K562 (cell line): ENCODE data around the gene IFRD1. TPM values are rescaled to one million over a fixed set of nuclear protein-coding genes. Genes with fewer than 3 reads are reported as not detected.
A peak's percentile ranks its signal among the peaks of the same experiment; 100 is the strongest.

Experiments
- BDP1 ChIP-seq: IDR thresholded peaks from 3 replicates; pipeline ENCODE4 v1.6.1; 2011; ENCODE audit not compliant: insufficient read length, insufficient read depth
- KLF1 ChIP-seq: fragments of 450-650 bp; IDR thresholded peaks from 2 replicates; pipeline ENCODE4 v1.6.1; 2016; ENCODE audit warnings: missing genetic modification characterization, missing compliant biosample characterization
- LEF1 ChIP-seq: fragments of 450-650 bp; IDR thresholded peaks from 2 replicates; pipeline ENCODE4 v1.6.1; 2016; ENCODE audit warnings: mild to moderate bottlenecking
- NBN ChIP-seq: fragments of 450-650 bp; IDR thresholded peaks from 2 replicates; pipeline ENCODE4 v1.6.1; 2016; ENCODE audit warnings: low read depth, mild to moderate bottlenecking
- PTRF ChIP-seq: fragments of 450-650 bp; IDR thresholded peaks from 2 replicates; pipeline ENCODE4 v1.6.1; 2016; ENCODE audit warnings: mild to moderate bottlenecking, missing genetic modification characterization, missing compliant biosample characterization
- SMAD3 ChIP-seq: fragments of 450-650 bp; formaldehyde crosslinking; conservative IDR thresholded peaks from 2 replicates; pipeline ENCODE4 v1.4.0; 2020; ENCODE audit warnings: mild to moderate bottlenecking
- SMARCB1 ChIP-seq: IDR thresholded peaks from 2 replicates; pipeline ENCODE4 v1.6.1; 2011; ENCODE audit warnings: improper control_type of control experiment, low read depth; ENCODE audit not compliant: insufficient read length
- SP2 ChIP-seq: IDR thresholded peaks from 2 replicates; pipeline ENCODE4 v1.6.1; 2011; ENCODE audit warnings: mild to moderate bottlenecking, low read depth, low read length, moderate library complexity; ENCODE audit not compliant: poor library complexity, severe bottlenecking; ENCODE audit errors: extremely low read depth
- SRSF3 ChIP-seq: fragments of 200-400 bp; formaldehyde crosslinking; IDR thresholded peaks from 2 replicates; pipeline ENCODE4 v1.6.1; 2016; ENCODE audit warnings: mild to moderate bottlenecking, low read length, moderate library complexity; ENCODE audit not compliant: insufficient read depth
- TAF9B ChIP-seq: fragments of 450-650 bp; IDR thresholded peaks from 2 replicates; pipeline ENCODE4 v1.6.1; 2018; ENCODE audit warnings: mild to moderate bottlenecking; ENCODE audit not compliant: partially characterized antibody
- ZNF707 ChIP-seq: fragments of 250-450 bp; sonication (Bioruptor Pico); conservative IDR thresholded peaks from 2 replicates; pipeline ENCODE4 v1.8.0; 2022; ENCODE audit warnings: inconsistent platforms, mild to moderate bottlenecking, moderate library complexity
- ZSCAN29 ChIP-seq: fragments of 450-650 bp; IDR thresholded peaks from 2 replicates; pipeline ENCODE4 v1.6.1; 2017
- polyA plus RNA-seq, 8 experiments: library from polyadenylated mRNA; depleted of rRNA in 4 of 8; stranded (reverse) in 5 of 8; unstranded in 3 of 8; fragments of >200 nt; fragmentation: Nextera tagmentation in 2 of 8; fragmentation: Illumina TruSeq in 1 of 8; extraction: Ambion mirVana in 2 of 8; extraction: Trizol in 1 of 8; gene quantifications; 2 replicates each; pipeline versions ENCODE4 v1.2.1 to v1.2.3, GENCODE V29; 2011 to 2014; ENCODE audit warnings: inconsistent platforms in 1 of 8, missing spikeins in 1 of 8
- total RNA-seq, 7 experiments: library from RNA; depleted of rRNA in 6 of 7; stranded (reverse); fragments of >200 nt in 6 of 7; fragmentation: Illumina TruSeq in 2 of 7; extraction: Trizol in 2 of 7; gene quantifications; 2 replicates each; pipeline versions ENCODE4 v1.2.1 to v1.2.3, GENCODE V29; 2011 to 2021; ENCODE audit warnings: low replicate concordance in 1 of 7
- TF ChIP-seq, protein P1 (sequence below): fragments of 250-450 bp; sonication (Bioruptor Pico); IDR thresholded peaks from 2 replicates; pipeline ENCODE4 v1.4.0; 2020; ENCODE audit warnings: mild to moderate bottlenecking
- TF ChIP-seq, protein P2 (sequence below): fragments of 250-450 bp; sonication (Bioruptor Pico); IDR thresholded peaks from 2 replicates; pipeline ENCODE4 v1.8.0; 2022; ENCODE audit warnings: inconsistent platforms
- TF ChIP-seq, protein P3 (sequence below): sonication (generic); formaldehyde crosslinking; IDR thresholded peaks from 2 replicates; pipeline ENCODE4 v1.8.1; 2023; ENCODE audit warnings: mild to moderate bottlenecking, missing genetic modification reagents
- TF ChIP-seq, protein P4 (sequence below): fragments of 450-650 bp; IDR thresholded peaks from 2 replicates; pipeline ENCODE4 v1.7.1; 2018; ENCODE audit warnings: mild to moderate bottlenecking, low read depth; ENCODE audit not compliant: partially characterized antibody
- TF ChIP-seq, protein P5 (sequence below), 2 experiments: IDR thresholded peaks; 2 replicates each; pipeline ENCODE4 v1.6.1; 2011; ENCODE audit warnings: borderline replicate concordance in 1 of 2, control low read depth in 1 of 2, low read depth in 1 of 2, low read length in 1 of 2, mild to moderate bottlenecking in 1 of 2, mixed read lengths in 1 of 2, moderate library complexity in 1 of 2; ENCODE audit not compliant: insufficient read depth in 1 of 2, insufficient read length in 1 of 2, poor library complexity in 1 of 2, severe bottlenecking in 1 of 2; ENCODE audit errors: extremely low read depth in 1 of 2
- TF ChIP-seq, protein P6 (sequence below): fragments of 250-450 bp; sonication (Bioruptor Pico); IDR thresholded peaks from 2 replicates; pipeline ENCODE4 v1.8.0; 2021; ENCODE audit warnings: moderate library complexity, mild to moderate bottlenecking, inconsistent platforms

Gene IFRD1
- total and polyA plus RNA-seq, 9 of the 15 experiments (the other 6 are each of a cell fraction or from before 2014, with no cell fraction given): 27.6 to 81.8 (median 68.1) TPM

DNA sequence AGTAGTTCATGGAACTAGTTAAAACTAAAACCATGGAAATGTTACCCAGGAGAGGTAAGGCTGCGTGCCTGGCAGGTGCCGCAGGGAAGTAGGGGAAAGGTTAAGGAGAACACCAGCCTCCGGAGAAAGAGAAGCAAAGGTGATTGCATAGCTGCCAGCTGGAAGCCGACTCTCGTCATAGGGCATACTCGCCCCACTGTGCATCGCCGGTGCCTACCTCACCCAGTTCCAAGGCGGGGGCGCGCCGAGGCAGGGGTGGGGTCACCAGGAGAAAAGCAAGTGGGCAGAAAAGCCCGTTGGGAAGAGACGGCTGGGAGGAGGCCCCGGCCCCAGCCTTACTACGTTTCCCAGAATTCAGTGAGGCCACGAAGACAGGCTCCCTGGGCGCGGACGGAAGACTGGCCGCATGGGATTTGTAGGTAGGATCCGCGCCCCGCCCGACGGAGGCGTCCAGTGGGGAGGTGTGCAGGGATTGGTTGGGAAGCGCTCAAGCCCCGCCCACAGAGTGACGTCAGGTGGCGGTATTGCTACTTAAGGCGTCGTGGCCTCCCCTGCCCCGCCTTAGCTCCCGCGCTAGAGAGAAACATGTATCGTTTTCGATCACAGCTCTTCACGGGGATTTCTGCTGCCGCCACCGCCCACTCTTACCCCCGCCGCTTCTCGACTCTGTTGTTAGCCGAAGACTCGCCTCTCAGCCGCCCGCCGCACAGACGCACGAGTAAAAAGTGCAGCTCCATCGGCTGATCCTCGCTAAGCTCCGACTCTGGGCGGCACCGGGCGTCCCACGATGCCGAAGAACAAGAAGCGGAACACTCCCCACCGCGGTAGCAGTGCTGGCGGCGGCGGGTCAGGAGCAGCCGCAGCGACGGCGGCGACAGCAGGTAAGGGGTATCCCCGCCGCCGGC is at the start of gene IFRD1 (continued):
- TF ChIP-seq, protein P1, sequence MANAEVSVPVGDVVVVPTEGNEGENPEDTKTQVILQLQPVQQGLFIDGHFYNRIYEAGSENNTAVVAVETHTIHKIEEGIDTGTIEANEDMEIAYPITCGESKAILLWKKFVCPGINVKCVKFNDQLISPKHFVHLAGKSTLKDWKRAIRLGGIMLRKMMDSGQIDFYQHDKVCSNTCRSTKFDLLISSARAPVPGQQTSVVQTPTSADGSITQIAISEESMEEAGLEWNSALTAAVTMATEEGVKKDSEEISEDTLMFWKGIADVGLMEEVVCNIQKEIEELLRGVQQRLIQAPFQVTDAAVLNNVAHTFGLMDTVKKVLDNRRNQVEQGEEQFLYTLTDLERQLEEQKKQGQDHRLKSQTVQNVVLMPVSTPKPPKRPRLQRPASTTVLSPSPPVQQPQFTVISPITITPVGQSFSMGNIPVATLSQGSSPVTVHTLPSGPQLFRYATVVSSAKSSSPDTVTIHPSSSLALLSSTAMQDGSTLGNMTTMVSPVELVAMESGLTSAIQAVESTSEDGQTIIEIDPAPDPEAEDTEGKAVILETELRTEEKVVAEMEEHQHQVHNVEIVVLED (CRISPR knock-in tag): no peak
- TF ChIP-seq ZNF707 (no peak), SMARCB1 (no peak), PTRF (tag) (no peak), BDP1 (no peak), KLF1 (peak; percentile 80; the same call in 1 of the 2 replicates), LEF1 (no peak; the same call in 1 of the 2 replicates), SRSF3 (peak; percentile 50; the same call in 1 of the 2 replicates), TAF9B (peak; percentile 77), ZSCAN29 (no peak), NBN (peak; percentile 84), SP2 (peak; percentile 25), SMAD3 (CRISPR knock-in tag) (0 out of 2 replicates have a peak, but pooled peaks have one; percentile 32)
- TF ChIP-seq, protein P2, sequence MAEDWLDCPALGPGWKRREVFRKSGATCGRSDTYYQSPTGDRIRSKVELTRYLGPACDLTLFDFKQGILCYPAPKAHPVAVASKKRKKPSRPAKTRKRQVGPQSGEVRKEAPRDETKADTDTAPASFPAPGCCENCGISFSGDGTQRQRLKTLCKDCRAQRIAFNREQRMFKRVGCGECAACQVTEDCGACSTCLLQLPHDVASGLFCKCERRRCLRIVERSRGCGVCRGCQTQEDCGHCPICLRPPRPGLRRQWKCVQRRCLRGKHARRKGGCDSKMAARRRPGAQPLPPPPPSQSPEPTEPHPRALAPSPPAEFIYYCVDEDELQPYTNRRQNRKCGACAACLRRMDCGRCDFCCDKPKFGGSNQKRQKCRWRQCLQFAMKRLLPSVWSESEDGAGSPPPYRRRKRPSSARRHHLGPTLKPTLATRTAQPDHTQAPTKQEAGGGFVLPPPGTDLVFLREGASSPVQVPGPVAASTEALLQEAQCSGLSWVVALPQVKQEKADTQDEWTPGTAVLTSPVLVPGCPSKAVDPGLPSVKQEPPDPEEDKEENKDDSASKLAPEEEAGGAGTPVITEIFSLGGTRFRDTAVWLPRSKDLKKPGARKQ (CRISPR knock-in tag): no peak
- TF ChIP-seq, protein P3, sequence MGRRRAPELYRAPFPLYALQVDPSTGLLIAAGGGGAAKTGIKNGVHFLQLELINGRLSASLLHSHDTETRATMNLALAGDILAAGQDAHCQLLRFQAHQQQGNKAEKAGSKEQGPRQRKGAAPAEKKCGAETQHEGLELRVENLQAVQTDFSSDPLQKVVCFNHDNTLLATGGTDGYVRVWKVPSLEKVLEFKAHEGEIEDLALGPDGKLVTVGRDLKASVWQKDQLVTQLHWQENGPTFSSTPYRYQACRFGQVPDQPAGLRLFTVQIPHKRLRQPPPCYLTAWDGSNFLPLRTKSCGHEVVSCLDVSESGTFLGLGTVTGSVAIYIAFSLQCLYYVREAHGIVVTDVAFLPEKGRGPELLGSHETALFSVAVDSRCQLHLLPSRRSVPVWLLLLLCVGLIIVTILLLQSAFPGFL (CRISPR knock-in tag): no peak
- TF ChIP-seq, protein P4, sequence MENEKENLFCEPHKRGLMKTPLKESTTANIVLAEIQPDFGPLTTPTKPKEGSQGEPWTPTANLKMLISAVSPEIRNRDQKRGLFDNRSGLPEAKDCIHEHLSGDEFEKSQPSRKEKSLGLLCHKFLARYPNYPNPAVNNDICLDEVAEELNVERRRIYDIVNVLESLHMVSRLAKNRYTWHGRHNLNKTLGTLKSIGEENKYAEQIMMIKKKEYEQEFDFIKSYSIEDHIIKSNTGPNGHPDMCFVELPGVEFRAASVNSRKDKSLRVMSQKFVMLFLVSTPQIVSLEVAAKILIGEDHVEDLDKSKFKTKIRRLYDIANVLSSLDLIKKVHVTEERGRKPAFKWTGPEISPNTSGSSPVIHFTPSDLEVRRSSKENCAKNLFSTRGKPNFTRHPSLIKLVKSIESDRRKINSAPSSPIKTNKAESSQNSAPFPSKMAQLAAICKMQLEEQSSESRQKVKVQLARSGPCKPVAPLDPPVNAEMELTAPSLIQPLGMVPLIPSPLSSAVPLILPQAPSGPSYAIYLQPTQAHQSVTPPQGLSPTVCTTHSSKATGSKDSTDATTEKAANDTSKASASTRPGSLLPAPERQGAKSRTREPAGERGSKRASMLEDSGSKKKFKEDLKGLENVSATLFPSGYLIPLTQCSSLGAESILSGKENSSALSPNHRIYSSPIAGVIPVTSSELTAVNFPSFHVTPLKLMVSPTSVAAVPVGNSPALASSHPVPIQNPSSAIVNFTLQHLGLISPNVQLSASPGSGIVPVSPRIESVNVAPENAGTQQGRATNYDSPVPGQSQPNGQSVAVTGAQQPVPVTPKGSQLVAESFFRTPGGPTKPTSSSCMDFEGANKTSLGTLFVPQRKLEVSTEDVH: peak; percentile 59
- TF ChIP-seq, protein P5, sequence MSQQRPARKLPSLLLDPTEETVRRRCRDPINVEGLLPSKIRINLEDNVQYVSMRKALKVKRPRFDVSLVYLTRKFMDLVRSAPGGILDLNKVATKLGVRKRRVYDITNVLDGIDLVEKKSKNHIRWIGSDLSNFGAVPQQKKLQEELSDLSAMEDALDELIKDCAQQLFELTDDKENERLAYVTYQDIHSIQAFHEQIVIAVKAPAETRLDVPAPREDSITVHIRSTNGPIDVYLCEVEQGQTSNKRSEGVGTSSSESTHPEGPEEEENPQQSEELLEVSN (IDR thresholded peaks at IDR 0.05; ENCODE audit: borderline replicate concordance in 1 of 2, extremely low read depth in 1 of 2, insufficient read depth in 1 of 2, insufficient read length in 1 of 2, low read depth in 1 of 2, low read length in 1 of 2, poor library complexity in 1 of 2, severe bottlenecking in 1 of 2): peak in 1 of 2 experiments; percentile 92
- TF ChIP-seq, protein P6, sequence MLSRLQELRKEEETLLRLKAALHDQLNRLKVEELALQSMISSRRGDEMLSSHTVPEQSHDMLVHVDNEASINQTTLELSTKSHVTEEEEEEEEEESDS: no peak
